HG03558 (cell line): ENCODE results near the gene PCSK1.
A peak's percentile ranks its signal among the peaks of the same experiment; 100 is the strongest.
"Not testable (repeated sequence)": the region's sequence is repeated elsewhere in the genome, so short reads cannot be mapped to it uniquely, and the experiment has no call there.

Experiments
- ATAC-seq: cut with Tn5 transposase; IDR thresholded peaks from one replicate; pipeline ENCODE4 v1.9.1; 2021; ENCODE audit warnings: moderate number of reproducible peaks; ENCODE audit not compliant: unreplicated experiment; ENCODE audit errors: extremely low read depth

PCSK1 gene

DNA sequence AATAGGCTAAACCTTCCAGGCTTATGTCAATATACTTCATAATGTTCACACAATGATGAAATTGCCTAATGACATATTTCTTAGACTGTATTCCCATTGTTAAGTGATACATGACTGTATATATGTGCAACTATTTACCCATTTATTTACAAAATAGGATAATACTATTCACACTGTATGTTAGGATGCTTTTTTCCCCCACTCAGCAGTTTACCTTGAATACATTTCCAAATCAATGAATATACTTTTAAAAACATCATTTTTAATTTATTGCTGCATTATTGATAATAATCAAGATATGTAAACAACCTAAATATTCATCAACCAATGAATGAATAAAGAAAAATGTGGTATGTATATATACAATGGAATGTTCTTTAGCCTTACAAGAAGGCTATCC, 55.5 kb downstream of the PCSK1 start:
- no peak for ATAC-seq

DNA sequence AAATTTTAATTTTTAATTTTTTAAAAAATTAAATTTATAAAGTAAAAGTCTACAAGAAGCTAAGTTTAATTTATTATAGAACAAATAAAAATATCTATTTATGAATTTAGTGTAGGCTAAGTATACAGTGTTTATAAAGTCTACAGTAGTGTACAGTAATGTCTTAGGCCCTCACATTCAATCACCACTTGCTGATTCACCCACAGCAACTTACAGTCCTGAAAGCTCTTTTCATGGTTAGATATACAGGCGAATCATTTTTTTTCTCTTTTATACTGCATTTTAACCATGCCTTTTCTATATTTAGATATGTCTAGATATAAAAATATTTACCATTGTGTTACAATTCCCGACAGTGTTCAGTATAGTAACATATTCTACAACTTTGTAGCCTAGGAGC, 55.9 kb downstream of the PCSK1 start:
- ATAC-seq = no peak

DNA sequence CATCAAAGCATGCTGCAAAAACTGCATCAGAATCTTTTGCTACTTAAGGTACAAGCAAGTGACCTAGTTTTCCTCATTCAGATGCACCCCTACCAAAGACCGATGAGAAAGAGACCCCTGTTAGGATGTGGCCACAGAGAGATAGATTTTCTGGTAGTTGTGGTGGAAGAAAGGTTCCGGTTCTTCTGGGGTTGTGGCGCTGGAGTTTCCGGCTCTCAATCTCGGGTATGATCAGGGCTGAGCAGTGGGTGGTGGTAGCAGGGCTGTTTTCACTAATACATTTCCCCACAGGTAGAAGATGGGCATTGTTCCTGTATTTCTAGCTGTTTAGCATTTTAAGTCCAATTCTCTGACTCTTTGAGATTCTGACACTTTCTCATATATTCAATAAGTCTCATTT, 58.4 kb downstream of the PCSK1 start:
- no peak for ATAC-seq

DNA sequence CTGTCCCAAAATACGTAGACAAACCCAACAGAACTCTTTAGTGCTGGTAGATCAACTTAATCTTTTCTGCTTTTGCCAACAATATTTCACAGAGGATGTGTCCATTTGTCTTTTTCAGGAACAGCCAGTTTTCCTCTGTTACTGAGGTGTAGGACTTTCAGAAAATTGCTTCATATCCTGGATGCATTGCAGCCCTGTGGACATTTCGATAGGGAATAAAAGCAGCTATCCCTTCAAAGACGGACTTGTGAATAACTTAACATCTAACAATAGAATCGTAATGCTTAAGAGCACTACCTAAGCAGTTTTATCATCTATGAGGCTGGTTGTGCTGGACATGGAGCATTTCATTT, 59.7 kb downstream of the PCSK1 start:
- no peak for ATAC-seq

DNA sequence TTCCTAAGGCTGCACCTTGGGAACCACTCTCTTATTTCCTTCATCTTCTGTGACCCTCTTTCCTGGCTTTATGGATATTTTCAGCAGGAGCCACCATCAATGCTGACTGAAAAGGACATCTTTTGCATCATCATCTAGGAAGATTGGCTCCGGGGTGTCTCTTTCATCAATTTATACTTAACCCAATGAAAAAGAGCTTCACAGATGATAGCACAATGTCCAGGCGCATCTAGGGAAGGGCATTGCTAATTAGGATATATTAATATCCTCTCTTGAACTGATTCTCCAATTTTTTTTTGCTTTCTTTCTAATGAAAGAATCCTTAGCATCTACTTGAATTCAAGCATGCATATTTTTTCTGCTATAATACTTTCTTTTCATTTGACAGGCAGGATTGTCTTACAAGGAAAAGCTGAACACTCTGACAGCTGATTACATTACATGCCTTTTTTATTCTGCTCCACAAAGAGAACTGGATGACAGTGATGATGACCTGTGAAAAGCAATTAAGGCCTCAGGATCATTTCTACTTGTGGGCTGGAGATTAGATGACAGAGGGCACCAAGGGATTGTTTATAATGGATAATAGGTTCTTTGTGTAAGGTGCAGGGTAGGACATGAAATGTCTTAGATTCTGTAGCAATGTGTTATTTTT, 60.2 kb downstream of the PCSK1 start:
- no peak for ATAC-seq

DNA sequence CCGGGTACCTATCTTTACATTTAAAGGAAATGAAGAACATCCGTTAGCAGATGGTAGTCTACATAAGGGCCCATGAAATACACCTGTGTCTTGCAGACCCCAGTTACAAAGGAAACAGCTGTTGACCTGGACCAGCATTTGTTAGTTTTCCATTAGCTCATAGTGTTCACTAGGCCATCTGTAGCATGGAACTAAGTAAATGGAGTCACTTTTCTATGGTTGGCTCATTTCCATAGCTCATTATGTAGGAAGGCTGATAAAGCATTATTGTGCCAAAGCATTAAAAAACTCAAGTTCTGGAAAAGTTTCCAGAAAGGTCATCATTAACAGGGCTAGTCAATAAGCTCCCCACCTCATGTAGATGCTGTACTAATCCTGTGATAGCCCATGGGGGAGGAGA, 62.1 kb downstream of the PCSK1 start:
- ATAC-seq = no peak

DNA sequence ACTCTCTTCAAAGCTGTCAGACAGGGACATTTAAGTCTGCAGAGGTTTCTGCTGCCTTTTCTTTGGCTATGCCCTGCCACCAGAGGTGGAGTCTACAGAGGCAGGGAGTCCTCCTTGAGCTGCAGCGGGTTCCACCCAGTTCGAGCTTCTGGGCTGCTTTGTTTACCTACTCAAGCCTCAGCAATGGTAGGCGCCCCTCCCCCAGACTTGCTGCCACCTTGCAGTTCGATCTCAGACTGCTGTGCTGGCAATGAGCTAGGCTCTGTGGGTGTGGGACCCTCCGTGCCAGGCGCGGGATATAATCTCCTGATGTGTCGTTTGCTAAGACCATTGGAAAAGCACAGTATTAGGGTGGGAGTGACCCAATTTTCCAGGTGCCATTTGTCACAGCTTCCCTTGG, 65.7 kb downstream of the PCSK1 start:
- ATAC-seq = not testable (repeated sequence)

DNA sequence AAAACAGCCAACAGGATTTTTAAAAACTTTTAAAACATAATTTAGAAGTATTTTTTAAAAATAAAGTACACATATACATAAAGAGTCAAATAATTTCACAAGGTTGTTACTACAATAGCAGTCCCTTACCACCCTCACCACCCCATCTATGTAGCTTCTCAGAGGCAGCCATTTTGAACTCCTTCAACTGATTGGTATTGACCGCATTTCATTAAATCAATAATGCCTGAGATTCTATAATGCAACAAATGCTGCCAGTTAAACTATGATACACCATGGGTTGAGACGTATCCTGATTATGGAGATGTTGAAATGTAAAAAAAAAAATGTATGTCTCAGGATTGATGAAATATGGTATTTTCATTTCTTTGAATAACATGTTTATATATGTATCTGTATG, 78.8 kb downstream of the PCSK1 start:
- no peak for ATAC-seq

DNA sequence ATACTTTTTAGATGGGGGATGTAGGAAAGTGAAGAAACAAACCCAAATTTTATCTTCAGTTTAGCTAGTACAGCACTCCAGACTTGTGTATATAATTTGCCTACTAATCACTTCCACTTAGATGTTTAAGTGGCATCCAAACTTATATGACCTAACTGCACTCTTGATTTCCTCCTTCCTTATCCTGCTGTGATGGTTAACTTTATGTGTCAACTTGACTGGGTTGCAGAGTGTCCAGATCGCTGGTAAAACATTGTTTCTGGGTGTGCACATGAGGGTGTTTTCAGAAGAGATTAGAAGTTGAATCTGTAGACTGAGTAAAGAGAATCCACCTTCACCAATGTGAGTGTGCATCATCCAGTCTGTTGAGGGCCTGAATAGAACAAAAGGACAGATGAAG, 79.8 kb downstream of the PCSK1 start:
- ATAC-seq = no peak

DNA sequence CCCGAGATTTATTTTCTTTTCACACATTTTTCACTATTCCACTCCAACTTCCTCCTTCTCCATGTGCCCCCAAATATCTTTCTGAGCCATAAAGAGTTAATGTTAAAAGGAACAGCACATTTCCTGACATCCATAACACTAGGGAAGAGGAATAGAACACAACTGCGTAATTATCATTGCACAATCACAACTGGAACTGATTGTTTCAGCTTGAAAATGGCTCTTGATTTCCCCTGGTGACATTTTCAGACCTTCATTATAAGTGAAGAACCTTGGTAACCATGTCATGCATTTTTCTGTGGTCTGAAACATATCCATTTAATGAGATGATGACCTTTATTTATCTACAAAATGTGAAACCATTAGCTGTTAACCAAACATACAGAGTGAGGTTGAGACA, 82.4 kb downstream of the PCSK1 start:
- ATAC-seq = no peak

DNA sequence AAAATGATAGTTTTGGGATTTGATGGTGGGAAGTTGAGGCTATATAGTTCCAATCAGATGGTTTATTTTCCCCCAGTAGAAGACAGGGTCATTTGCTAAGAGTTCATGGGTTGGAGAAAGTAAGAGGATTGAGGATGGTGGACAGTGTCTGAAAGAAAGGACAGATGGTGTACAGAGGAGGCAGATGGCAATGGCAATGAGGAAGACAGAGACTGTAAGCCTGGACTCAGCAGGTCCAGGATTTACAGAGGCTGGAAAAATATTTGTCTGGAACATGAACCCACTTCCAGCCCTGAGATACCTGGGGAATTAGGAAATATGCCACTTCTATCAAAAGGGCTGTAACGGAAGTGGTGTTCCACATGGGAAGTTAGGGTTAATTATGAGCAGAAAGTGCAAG, 84.5 kb downstream of the PCSK1 start:
- no peak for ATAC-seq

DNA sequence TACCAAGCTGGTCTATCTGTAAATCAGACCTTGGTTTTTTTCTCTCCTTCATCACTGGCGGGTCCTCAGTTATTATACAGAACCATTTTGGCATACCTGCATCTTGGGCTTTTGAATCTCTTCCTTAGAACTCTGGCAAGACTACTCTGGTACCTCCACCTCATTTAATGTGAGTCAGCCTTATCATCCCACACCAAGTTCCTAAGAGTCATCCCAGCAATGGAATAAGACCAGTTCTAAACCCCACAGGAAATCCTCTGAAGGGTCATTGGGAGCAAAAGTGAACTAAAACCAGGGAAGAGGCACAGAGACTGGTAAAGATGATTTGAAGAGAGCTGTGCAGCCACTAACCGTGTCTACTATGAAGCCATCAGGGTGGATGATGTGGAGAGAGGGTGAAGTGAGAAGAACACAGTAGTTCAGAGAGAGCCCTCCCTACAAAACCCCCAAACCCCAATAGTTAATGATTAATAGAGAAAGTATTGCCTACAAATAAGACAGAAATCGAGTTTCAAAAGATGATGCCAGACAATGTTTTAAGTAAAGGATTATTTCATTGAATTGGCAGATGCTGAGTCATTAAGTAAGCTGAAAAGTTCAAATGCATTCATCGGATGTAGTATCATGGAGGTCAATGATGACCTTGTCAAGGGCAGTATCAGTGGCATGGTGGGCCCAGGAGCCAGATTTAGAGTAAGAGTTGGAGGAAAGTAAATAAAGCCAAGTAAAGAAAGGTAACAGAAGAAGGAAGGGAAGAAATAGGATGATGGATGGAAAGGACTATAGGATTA, 85.4 kb downstream of the PCSK1 start:
- no peak for ATAC-seq

DNA sequence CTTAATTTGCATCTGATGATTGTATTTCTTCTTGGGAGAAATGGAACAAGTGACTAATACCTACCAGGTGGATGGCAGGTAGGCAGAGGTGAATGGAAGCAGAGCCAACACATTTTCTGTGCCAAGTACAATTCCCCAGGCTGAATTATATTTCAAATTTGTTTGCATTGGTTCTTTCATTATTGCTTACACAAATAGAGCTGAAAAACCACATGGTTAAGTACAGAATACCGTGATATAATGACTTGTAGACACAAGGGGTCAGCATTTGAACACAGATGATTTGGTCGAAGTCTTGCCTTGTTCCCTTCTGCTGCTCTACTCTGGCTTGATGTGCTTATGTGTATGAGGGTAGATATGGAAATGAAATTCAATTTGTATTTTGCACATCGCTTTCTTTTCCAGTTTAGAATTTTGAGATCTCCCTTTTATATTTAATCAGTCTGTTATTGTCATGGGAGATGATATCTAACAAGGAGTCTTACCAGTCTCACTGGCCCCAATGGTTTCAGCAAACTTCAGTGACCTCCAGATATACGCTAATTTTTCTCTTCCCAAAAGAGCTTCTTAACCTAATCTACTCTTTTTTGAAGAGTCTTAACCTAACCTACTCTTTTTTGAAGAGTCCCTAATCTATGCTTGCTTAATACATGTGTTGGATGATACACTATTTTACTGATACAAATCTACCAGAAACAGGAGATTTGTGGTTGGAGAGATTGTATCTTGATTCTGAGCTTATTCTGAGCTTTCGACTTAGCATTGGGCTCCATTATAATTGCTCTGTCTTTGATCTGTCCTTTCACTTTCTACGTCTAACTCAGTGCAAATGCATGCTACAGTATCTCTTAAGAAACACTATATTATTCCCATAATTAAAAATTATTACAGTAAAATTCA, 88.1 kb downstream of the PCSK1 start:
- peak; percentile 86 for ATAC-seq

DNA sequence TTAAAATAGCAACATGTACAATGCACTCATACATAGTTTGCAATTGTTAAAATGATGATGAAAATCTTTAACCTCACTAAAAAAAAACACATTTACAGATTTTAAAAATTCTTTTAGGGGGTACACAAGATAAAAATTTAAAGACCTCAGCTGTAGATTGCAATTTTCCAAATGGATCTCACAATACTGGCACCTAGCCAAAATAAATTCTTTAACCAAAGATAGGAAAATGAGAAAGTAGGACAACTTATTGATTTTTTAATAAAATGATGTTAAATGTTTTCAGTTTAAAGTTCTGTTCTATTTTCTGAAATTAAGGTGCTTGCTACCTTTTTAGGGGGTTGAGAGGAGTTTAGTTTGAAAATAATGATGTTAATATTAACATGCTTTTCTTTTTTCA, 90.0 kb downstream of the PCSK1 start:
- no peak for ATAC-seq

DNA sequence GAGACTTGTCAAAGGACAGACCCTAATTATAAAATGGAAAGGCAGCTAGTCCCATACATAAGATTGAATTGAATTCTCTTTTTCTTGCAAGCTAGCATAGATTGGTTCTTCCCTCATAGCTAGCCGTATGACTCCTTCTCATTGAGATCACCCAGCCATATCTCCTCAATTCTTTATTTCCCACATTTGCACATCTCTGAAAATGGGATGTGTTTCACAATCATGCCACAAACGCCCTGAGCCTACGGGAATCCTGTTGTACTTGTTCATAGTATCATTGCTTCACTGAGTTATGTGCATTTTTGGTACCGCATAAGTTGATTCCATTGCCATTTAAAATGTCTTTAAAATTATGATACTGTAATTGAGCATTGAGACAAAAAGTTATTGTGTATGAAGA, 90.5 kb downstream of the PCSK1 start:
- ATAC-seq = no peak
